Urothelium cell line (cell line): ENCODE measurements around the gene PRKN.
"Not testable (repeated sequence)": the region's sequence is repeated elsewhere in the genome, so short reads cannot be mapped to it uniquely, and the experiment has no call there.

Experiments used
- DNase-seq: peaks from one replicate; pipeline ENCODE4 v3.0.0; 2011; ENCODE audit warnings: low spot score, mixed read lengths
- FAIRE-seq: peaks from 2 replicates; lab custom pipeline; 2011; peaks lifted over from hg19 to GRCh38; lab: Jason Lieb, UNC

PRKN gene

GRCh38 chr6:161359618-161359945, 1368.0 kb downstream of the PRKN start:
- no peak for FAIRE-seq
- DNase-seq: no peak

- DNase-seq (no peak), FAIRE-seq (no peak)
These were observed 1371.3 kb downstream of the PRKN start for GRCh38 chr6:161356167-161356854.

GRCh38 chr6:161355696-161356095, 1371.9 kb downstream of the PRKN start:
- FAIRE-seq (no peak), DNase-seq (no peak)

GRCh38 chr6:161354956-161355355, 1372.6 kb downstream of the PRKN start:
- DNase-seq (no peak), FAIRE-seq (no peak)

- FAIRE-seq (no peak), DNase-seq (no peak)
These were observed 1373.2 kb downstream of the PRKN start for GRCh38 chr6:161354276-161354840.

- DNase-seq (no peak), FAIRE-seq (no peak)
These were observed 1374.4 kb downstream of the PRKN start for GRCh38 chr6:161353208-161353613.

- no peak for DNase-seq
- no peak for FAIRE-seq
These were observed 1375.7 kb downstream of the PRKN start for GRCh38 chr6:161351858-161352257.

- no peak for DNase-seq
- FAIRE-seq: no peak
These were observed 1377.7 kb downstream of the PRKN start for GRCh38 chr6:161349886-161350285.

GRCh38 chr6:161348628-161348994, 1379.0 kb downstream of the PRKN start:
- FAIRE-seq (no peak), DNase-seq (no peak)

GRCh38 chr6:161347988-161348627, 1379.5 kb downstream of the PRKN start:
- no peak for DNase-seq
- no peak for FAIRE-seq

GRCh38 chr6:161347125-161347524, 1380.4 kb downstream of the PRKN start:
- DNase-seq (no peak), FAIRE-seq (no peak)

GRCh38 chr6:161346717-161347116, 1380.8 kb downstream of the PRKN start:
- FAIRE-seq: no peak
- no peak for DNase-seq

- no peak for FAIRE-seq
These were observed 1382.9 kb downstream of the PRKN start for GRCh38 chr6:161344626-161345025.

GRCh38 chr6:161342039-161342438, 1385.5 kb downstream of the PRKN start:
- FAIRE-seq: no peak

More at GRCh38 chr6:161344626-161345025, 1382.9 kb downstream of the PRKN start:
- no peak for DNase-seq

GRCh38 chr6:161341638-161342037, 1385.9 kb downstream of the PRKN start:
- FAIRE-seq (no peak), DNase-seq (no peak)

More at GRCh38 chr6:161342039-161342438, 1385.5 kb downstream of the PRKN start:
- no peak for DNase-seq

GRCh38 chr6:161338015-161338414, 1389.6 kb downstream of the PRKN start:
- no peak for DNase-seq
- no peak for FAIRE-seq

GRCh38 chr6:161336479-161336878, 1391.1 kb downstream of the PRKN start:
- DNase-seq (no peak), FAIRE-seq (no peak)

- DNase-seq: no peak
- no peak for FAIRE-seq
These were observed 1394.2 kb downstream of the PRKN start for GRCh38 chr6:161333410-161333809.

GRCh38 chr6:161331402-161332081, 1396.0 kb downstream of the PRKN start:
- FAIRE-seq, DNase-seq: not testable (repeated sequence)

- no peak for DNase-seq
- FAIRE-seq: no peak
These were observed 1400.1 kb downstream of the PRKN start for GRCh38 chr6:161327360-161327953.

- DNase-seq (no peak), FAIRE-seq (no peak)
These were observed 1408.3 kb downstream of the PRKN start for GRCh38 chr6:161319231-161319630.
